ENCODE measurements around the gene PCDHGC3.

- TF ChIP-seq CTCF (IDR thresholded peaks at IDR 0.05), result no peak
- TF ChIP-seq POLR2AphosphoS5 (IDR thresholded peaks at IDR 0.05), result no peak
- TF ChIP-seq EP300 (IDR thresholded peaks at IDR 0.05; ENCODE audit: low read depth), result no peak
- TF ChIP-seq POLR2A (IDR thresholded peaks at IDR 0.05), result no peak
Measured at GRCh38 chr5:141511771-141512325, 36.1 kb downstream of the PCDHGC3 start.

Measured in transverse colon (tissue), 4 donors.